GM21723 (cell line): ENCODE measurements around the gene ADRA2A.

Experiments used
- ATAC-seq: cut with Tn5 transposase; IDR thresholded peaks from one replicate; pipeline ENCODE4 v1.9.1; 2021; ENCODE audit warnings: mild to moderate bottlenecking, moderate library complexity; ENCODE audit not compliant: unreplicated experiment

ADRA2A gene

GRCh38 chr10:111130471-111130870, 53.6 kb downstream of the ADRA2A start:
- ATAC-seq: no peak
